Measurements from ENCODE around the gene SIRPA.

SIRPA gene

GRCh38 chr20:1848373-1848772, 46.8 kb upstream of the SIRPA start:
- TF ChIP-seq FOXP2 (optimal IDR thresholded peaks at IDR 0.05; ENCODE audit: borderline replicate concordance, extremely low read depth, extremely low read length, insufficient read depth), result no peak
- no peak for TF ChIP-seq POLR2AphosphoS5 (IDR thresholded peaks at IDR 0.05; ENCODE audit: low read depth, low read length)
- TF ChIP-seq TAF1 (IDR thresholded peaks at IDR 0.05; ENCODE audit: borderline replicate concordance, insufficient read depth, low read length), result no peak
- TF ChIP-seq SIN3A (IDR thresholded peaks at IDR 0.05; ENCODE audit: borderline replicate concordance, insufficient read depth, low read length), result no peak
- no peak for TF ChIP-seq REST (IDR thresholded peaks at IDR 0.05; ENCODE audit: insufficient read depth in 1 of 2, low read depth in 2 of 2, low read length in 2 of 2)

- TF ChIP-seq POLR2AphosphoS5 (IDR thresholded peaks at IDR 0.05; ENCODE audit: low read depth, low read length) (no peak), SIN3A (IDR thresholded peaks at IDR 0.05; ENCODE audit: borderline replicate concordance, insufficient read depth, low read length) (no peak), TAF1 (IDR thresholded peaks at IDR 0.05; ENCODE audit: borderline replicate concordance, insufficient read depth, low read length) (no peak), FOXP2 (optimal IDR thresholded peaks at IDR 0.05; ENCODE audit: borderline replicate concordance, extremely low read depth, extremely low read length, insufficient read depth) (no peak), REST (IDR thresholded peaks at IDR 0.05; ENCODE audit: insufficient read depth in 1 of 2, low read depth in 2 of 2, low read length in 2 of 2) (no peak)
Measured at GRCh38 chr20:1851396-1851795, 43.8 kb upstream of the SIRPA start.

- TF ChIP-seq FOXP2 (optimal IDR thresholded peaks at IDR 0.05; ENCODE audit: borderline replicate concordance, extremely low read depth, extremely low read length, insufficient read depth) (no peak), POLR2AphosphoS5 (IDR thresholded peaks at IDR 0.05; ENCODE audit: low read depth, low read length) (no peak)
Measured at GRCh38 chr20:1853473-1853872, 41.7 kb upstream of the SIRPA start.

GRCh38 chr20:1854246-1854645, 41.0 kb upstream of the SIRPA start:
- no peak for TF ChIP-seq REST (IDR thresholded peaks at IDR 0.05; ENCODE audit: insufficient read depth in 1 of 2, low read depth in 2 of 2, low read length in 2 of 2)
- no peak for TF ChIP-seq FOXP2 (optimal IDR thresholded peaks at IDR 0.05; ENCODE audit: borderline replicate concordance, extremely low read depth, extremely low read length, insufficient read depth)
- TF ChIP-seq POLR2AphosphoS5 (IDR thresholded peaks at IDR 0.05; ENCODE audit: low read depth, low read length), result no peak
- TF ChIP-seq SIN3A (IDR thresholded peaks at IDR 0.05; ENCODE audit: borderline replicate concordance, insufficient read depth, low read length), result no peak
- no peak for TF ChIP-seq TAF1 (IDR thresholded peaks at IDR 0.05; ENCODE audit: borderline replicate concordance, insufficient read depth, low read length)

GRCh38 chr20:1855109-1855508, 40.1 kb upstream of the SIRPA start:
- TF ChIP-seq REST (IDR thresholded peaks at IDR 0.05; ENCODE audit: insufficient read depth in 1 of 2, low read depth in 2 of 2, low read length in 2 of 2) (no peak), POLR2AphosphoS5 (IDR thresholded peaks at IDR 0.05; ENCODE audit: low read depth, low read length) (no peak), TAF1 (IDR thresholded peaks at IDR 0.05; ENCODE audit: borderline replicate concordance, insufficient read depth, low read length) (no peak), SIN3A (IDR thresholded peaks at IDR 0.05; ENCODE audit: borderline replicate concordance, insufficient read depth, low read length) (no peak), FOXP2 (optimal IDR thresholded peaks at IDR 0.05; ENCODE audit: borderline replicate concordance, extremely low read depth, extremely low read length, insufficient read depth) (no peak)

Data from PFSK-1 (cell line).